H1 (cell line): ENCODE results near the gene SNTG2. TPM values are rescaled to one million over a fixed set of nuclear protein-coding genes. Genes with fewer than 3 reads are reported as not detected.

ENCODE experiments used
- CTCF ChIA-PET: fragments of 300-600 bp; sonication (Branson Sonifier 250); formaldehyde crosslinking; loops from one replicate; lab custom pipeline; 2021; ENCODE audit not compliant: partially characterized antibody; lab: Charles Lee
- POLR2A ChIA-PET: fragments of 300-600 bp; sonication (Branson Sonifier 250); formaldehyde crosslinking; loops from one replicate; lab custom pipeline; 2021; ENCODE audit warnings: inconsistent platforms; ENCODE audit not compliant: partially characterized antibody; lab: Charles Lee
- DNase-seq, 2 experiments: peaks; one replicate each; pipeline versions ENCODE4 v3.0.0 to v3.0.0-alpha.2; 2010 to 2022; ENCODE audit warnings: low spot score in 2 of 2, low read depth in 1 of 2, mixed read lengths in 1 of 2
- FAIRE-seq: peaks from 2 replicates; lab custom pipeline; 2011; peaks lifted over from hg19 to GRCh38; lab: Jason Lieb, UNC
- H2AFZ ChIP-seq: 2 replicates; pipeline ENCODE4 v1.8.1; 2012; ENCODE audit warnings: low read length, inconsistent platforms
- H2AK5ac ChIP-seq: 2 replicates; pipeline ENCODE4 v1.6.1; 2013; ENCODE audit warnings: low read depth, low read length
- H2BK120ac ChIP-seq: replicated peaks from 2 replicates; pipeline ENCODE3; 2013; ENCODE audit warnings: low read depth, low read length, inconsistent platforms
- H2BK12ac ChIP-seq: 2 replicates; pipeline ENCODE4 v1.6.1; 2013; ENCODE audit warnings: low read depth, low read length
- H2BK15ac ChIP-seq: 2 replicates; pipeline ENCODE4 v1.6.1; 2013; ENCODE audit warnings: low read length
- H2BK20ac ChIP-seq: 2 replicates; pipeline ENCODE4 v1.6.1; 2013; ENCODE audit warnings: low read length
- H2BK5ac ChIP-seq: 2 replicates; pipeline ENCODE4 v1.6.1; 2013; ENCODE audit warnings: low read depth, low read length
- H3K14ac ChIP-seq: 2 replicates; pipeline ENCODE4 v1.6.1; 2013; ENCODE audit warnings: inconsistent platforms; ENCODE audit not compliant: insufficient read length
- H3K18ac ChIP-seq: 2 replicates; pipeline ENCODE4 v1.6.1; 2013; ENCODE audit warnings: low read length; ENCODE audit errors: extremely low read depth
- H3K23ac ChIP-seq: 2 replicates; pipeline ENCODE4 v1.6.1; 2013; ENCODE audit warnings: inconsistent platforms; ENCODE audit not compliant: insufficient read length
- H3K23me2 ChIP-seq: 2 replicates; pipeline ENCODE4 v1.6.1; 2013; ENCODE audit warnings: low read depth, low read length
- H3K27ac ChIP-seq: 2 replicates; pipeline ENCODE4 v1.6.1; 2011; ENCODE audit warnings: low read depth, low read length, inconsistent platforms
- H3K27me3 ChIP-seq, 4 experiments: replicated peaks in 1 of 4; 1 replicate in 1 of 4; 2 replicates in 3 of 4; pipeline versions ENCODE4 v1.6.1 to v1.8.1; 2011 to 2013; ENCODE audit warnings: low read length in 3 of 4, mild to moderate bottlenecking in 3 of 4, inconsistent platforms in 2 of 4, mixed read lengths in 2 of 4, moderate library complexity in 1 of 4; ENCODE audit not compliant: control insufficient read depth in 3 of 4, insufficient read depth in 3 of 4; ENCODE audit errors: extremely low read depth in 1 of 4
- H3K36me3 ChIP-seq, 4 experiments: 2 replicates each; pipeline versions ENCODE4 v1.6.1 to v1.8.1; 2011 to 2013; ENCODE audit warnings: mild to moderate bottlenecking in 4 of 4, low read length in 3 of 4, moderate library complexity in 2 of 4, control low read depth in 1 of 4, inconsistent platforms in 1 of 4; ENCODE audit not compliant: insufficient read depth in 4 of 4, control insufficient read depth in 2 of 4
- H3K4ac ChIP-seq: replicated peaks from 2 replicates; pipeline ENCODE3; 2013; ENCODE audit warnings: low read length, low read depth, mixed read lengths, inconsistent platforms; ENCODE audit not compliant: insufficient read length
- H3K4me1 ChIP-seq, 4 experiments: replicated peaks in 1 of 4; 1 replicate in 1 of 4; 2 replicates in 3 of 4; pipeline versions ENCODE4 v1.6.1 to v1.8.1; 2011 to 2013; ENCODE audit warnings: low read length in 3 of 4, inconsistent platforms in 2 of 4, mixed read lengths in 1 of 4; ENCODE audit not compliant: insufficient read depth in 4 of 4, control insufficient read depth in 3 of 4
- H3K4me2 ChIP-seq, 2 experiments: 2 replicates each; pipeline versions ENCODE4 v1.6.1 to v1.8.1; 2011 to 2013; ENCODE audit warnings: low read depth in 2 of 2, low read length in 2 of 2, control low read depth in 1 of 2, inconsistent platforms in 1 of 2, mild to moderate bottlenecking in 1 of 2; ENCODE audit not compliant: insufficient read depth in 1 of 2
- H3K4me3 ChIP-seq, 4 experiments: fragments of 200-600, 300-600 bp in 1 of 4; sonication (generic), shearing (Covaris generic), sonication (Bioruptor Twin) in 1 of 4; 2 replicates each; pipeline versions ENCODE4 v1.5.1 to v1.8.1; 2011 to 2016; ENCODE audit warnings: low read length in 4 of 4, low read depth in 3 of 4, control low read depth in 2 of 4, inconsistent platforms in 2 of 4, mild to moderate bottlenecking in 2 of 4, mixed read lengths in 1 of 4, moderate library complexity in 1 of 4; ENCODE audit not compliant: insufficient read depth in 2 of 4; ENCODE audit errors: extremely low read depth in 1 of 4
- H3K56ac ChIP-seq: replicated peaks from 2 replicates; pipeline ENCODE3; 2013; ENCODE audit warnings: low read depth, mild to moderate bottlenecking, mixed read lengths, low read length, inconsistent platforms; ENCODE audit not compliant: insufficient read length
- H3K79me1 ChIP-seq: 2 replicates; pipeline ENCODE4 v1.6.1; 2013; ENCODE audit warnings: low read depth, low read length, control low read depth
- H3K79me2 ChIP-seq, 2 experiments: 2 replicates each; pipeline versions ENCODE4 v1.6.1 to v1.8.1; 2012 to 2013; ENCODE audit warnings: low read length in 2 of 2, mild to moderate bottlenecking in 2 of 2, inconsistent platforms in 1 of 2; ENCODE audit not compliant: insufficient read depth in 2 of 2, control insufficient read depth in 1 of 2
- H3K9ac ChIP-seq, 4 experiments: replicated peaks in 1 of 4; 1 replicate in 1 of 4; 2 replicates in 3 of 4; pipeline versions ENCODE4 v1.6.1 to v1.8.1; 2011 to 2013; ENCODE audit warnings: low read depth in 3 of 4, low read length in 3 of 4, control low read depth in 2 of 4, mild to moderate bottlenecking in 2 of 4, moderate library complexity in 2 of 4, inconsistent platforms in 1 of 4; ENCODE audit errors: extremely low read depth in 1 of 4
- H3K9me3 ChIP-seq, 2 experiments: 2 replicates each; pipeline versions ENCODE4 v1.6.1 to v1.8.1; 2012 to 2013; ENCODE audit warnings: mild to moderate bottlenecking in 2 of 2, moderate library complexity in 2 of 2, control low read depth in 1 of 2, inconsistent platforms in 1 of 2, low read depth in 1 of 2, low read length in 1 of 2, mixed read lengths in 1 of 2; ENCODE audit not compliant: insufficient read depth in 2 of 2
- H4K20me1 ChIP-seq, 2 experiments: replicated peaks in 1 of 2; 2 replicates each; pipeline versions ENCODE3 to v1.8.1; 2011 to 2013; ENCODE audit warnings: inconsistent platforms in 2 of 2, low read length in 2 of 2, mild to moderate bottlenecking in 1 of 2; ENCODE audit not compliant: insufficient read depth in 2 of 2, control insufficient read depth in 1 of 2
- H4K5ac ChIP-seq: 2 replicates; pipeline ENCODE4 v1.6.1; 2013; ENCODE audit warnings: low read length, low read depth, mixed read lengths, inconsistent platforms; ENCODE audit not compliant: insufficient read length
- H4K8ac ChIP-seq: 2 replicates; pipeline ENCODE4 v1.8.0; 2013; ENCODE audit warnings: mild to moderate bottlenecking, moderate library complexity, low read length, inconsistent platforms; ENCODE audit not compliant: insufficient read depth; ENCODE audit errors: extremely low read depth
- H4K91ac ChIP-seq: replicated peaks from 2 replicates; pipeline ENCODE3; 2013; ENCODE audit warnings: low read length, mixed read lengths, inconsistent platforms; ENCODE audit not compliant: insufficient read length
- BCL11A ChIP-seq, 2 experiments: IDR thresholded peaks; one replicate each; pipeline ENCODE4 v1.6.1; 2011; ENCODE audit warnings: low read depth in 2 of 2, low read length in 2 of 2, mild to moderate bottlenecking in 2 of 2
- CBX5 ChIP-seq: fragments of 300-800, 300-1000 bp; sonication (generic); IDR thresholded peaks from 2 replicates; pipeline ENCODE4 v1.7.1; 2016; ENCODE audit warnings: antibody characterized with exemption, low read length, low read depth
- CHD1 ChIP-seq: IDR thresholded peaks from 2 replicates; pipeline ENCODE4 v1.6.1; 2012; ENCODE audit warnings: low read depth, low read length, improper control_type of control experiment
- CTBP2 ChIP-seq: IDR thresholded peaks from 2 replicates; pipeline ENCODE4 v1.7.0; 2011; ENCODE audit warnings: borderline replicate concordance, mild to moderate bottlenecking, moderate library complexity, mixed read lengths, low read length; ENCODE audit not compliant: insufficient read depth, insufficient read length
- EZH2 ChIP-seq: fragments of 200-600 bp; sonication (generic); IDR thresholded peaks from 2 replicates; pipeline ENCODE4 v1.7.1; 2012; ENCODE audit warnings: low read depth, mild to moderate bottlenecking, moderate library complexity, low read length, inconsistent platforms; ENCODE audit not compliant: severe bottlenecking
- FOSL1 ChIP-seq: IDR thresholded peaks from 2 replicates; pipeline ENCODE4 v1.6.1; 2011; ENCODE audit warnings: mild to moderate bottlenecking, low read depth, low read length, moderate library complexity; ENCODE audit not compliant: insufficient read depth
- HDAC6 ChIP-seq: IDR thresholded peaks from one replicate; pipeline ENCODE4 v1.7.1; 2012; ENCODE audit warnings: low read depth, mild to moderate bottlenecking, inconsistent platforms, low read length, moderate library complexity
- JUN ChIP-seq: IDR thresholded peaks from 2 replicates; pipeline ENCODE4 v1.6.1; 2011; ENCODE audit warnings: low read depth, mild to moderate bottlenecking, improper control_type of control experiment, low read length
- SP2 ChIP-seq: IDR thresholded peaks from 2 replicates; pipeline ENCODE4 v1.6.1; 2012; ENCODE audit warnings: mild to moderate bottlenecking, low read length, inconsistent platforms
- SP4 ChIP-seq: IDR thresholded peaks from 2 replicates; pipeline ENCODE4 v1.6.1; 2012; ENCODE audit warnings: low read length, inconsistent platforms
- SRF ChIP-seq: IDR thresholded peaks from 2 replicates; pipeline ENCODE4 v1.6.1; 2011; ENCODE audit warnings: mild to moderate bottlenecking, low read depth, low read length, moderate library complexity
- SUZ12 ChIP-seq: fragments of 200-600 bp; sonication (generic); IDR thresholded peaks from 2 replicates; pipeline ENCODE4 v1.6.1; 2012; ENCODE audit warnings: mild to moderate bottlenecking, inconsistent platforms, low read length, moderate library complexity, mixed read lengths
- TAF7 ChIP-seq: optimal IDR thresholded peaks from 2 replicates; pipeline ENCODE3; 2011; ENCODE audit warnings: low read depth, mild to moderate bottlenecking, inconsistent platforms, low read length, moderate library complexity, borderline replicate concordance
- WGBS, 2 experiments: shearing (Covaris generic) in 1 of 2; methylation state at CpG; one replicate each; pipeline versions ENCODE4 v1.1.6 to v1.1.7; 2013 to 2015; ENCODE audit warnings: low lambda C conversion rate in 2 of 2, mixed read lengths in 2 of 2, inconsistent platforms in 1 of 2, low coverage in 1 of 2, missing lambda C conversion rate in 1 of 2; ENCODE audit not compliant: insufficient replicate concordance in 2 of 2, insufficient coverage in 1 of 2, insufficient read length in 1 of 2; ENCODE audit errors: extremely low coverage in 1 of 2, missing lambda C conversion rate in 1 of 2; 5-methylcytosine and 5-hydroxymethylcytosine counted together
- polyA plus RNA-seq, 7 experiments: library from polyadenylated mRNA; depleted of rRNA in 3 of 7; stranded (reverse) in 5 of 7; unstranded in 2 of 7; fragments of >200 nt in 5 of 7; fragments of 200-250 nt in 2 of 7; gene quantifications; 1 replicate in 5 of 7; 2 replicates in 1 of 7; 4 replicates in 1 of 7; pipeline versions ENCODE4 v1.2.1 to v1.2.3, GENCODE V29; 2011 to 2013; ENCODE audit warnings: missing spikeins in 2 of 7, mixed read lengths in 2 of 7
- total RNA-seq: library from RNA; stranded (reverse); fragmentation: NEBNext Ultra II Directional; extraction: Animal tissue kit (Norgen Biotek cat#: 25700); gene quantifications from 2 replicates; pipeline ENCODE4 v1.2.1, GENCODE V29; 2021
- TF ChIP-seq, protein P1 (sequence below): IDR thresholded peaks from 2 replicates; pipeline ENCODE4 v1.6.1; 2012; ENCODE audit warnings: inconsistent platforms

SNTG2 gene
- total and polyA plus RNA-seq, 2 of the 8 experiments (the other 6 are each of a cell fraction or from before 2014, with no cell fraction given) = 6.6 to 18.1 TPM

DNA sequence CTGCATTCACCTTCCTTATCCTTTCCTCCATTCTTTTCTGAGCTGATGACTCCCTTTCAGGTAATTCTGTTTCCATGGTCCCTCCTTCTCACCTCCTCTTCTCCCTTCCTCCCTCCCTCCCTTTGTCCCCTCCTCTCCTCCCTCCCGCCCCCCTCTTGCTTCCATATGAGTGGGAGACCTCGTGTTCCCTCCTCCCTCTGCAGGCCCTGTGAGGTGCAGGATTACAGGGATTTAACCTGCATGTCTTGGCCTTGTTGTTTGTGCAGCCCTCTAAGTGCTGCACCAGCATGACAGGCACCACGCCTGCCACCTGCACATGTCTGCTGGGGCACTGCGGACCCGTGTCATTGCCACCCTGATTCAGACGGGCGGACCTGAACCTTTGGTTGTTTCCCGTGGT lies 103.1 kb downstream of the SNTG2 start:
- H2BK15ac ChIP-seq = no peak overlapping the region
- 62% methylated on average over 6 of the region's 8 CpGs; no CpG with 5 or more reads in 1 of the 2 experiments for WGBS, 2 experiments
- no peaks in the 10 kb centered on the region for H3K23me2 ChIP-seq
- no peak overlapping the region for H2AK5ac ChIP-seq
- H3K14ac ChIP-seq = no peak overlapping the region
- no peak overlapping the region for H3K27ac ChIP-seq
- no peak overlapping the region for H3K4me3 ChIP-seq
- POLR2A ChIA-PET = no interaction called here
- H2BK12ac ChIP-seq = no peak overlapping the region
- peaks cover 0 to 43% of the 10 kb centered on the region in 2 experiments; a peak in 2 of 4 replicates for H3K79me2 ChIP-seq
- peaks cover 5 to 8% of the 10 kb centered on the region in 2 experiments; a peak in 2 of 4 replicates for H3K9me3 ChIP-seq
- H3K4me2 ChIP-seq = peak overlapping the region; percentile 40 to 47
- no peak overlapping the region for H4K5ac ChIP-seq
- H3K36me3 ChIP-seq = peaks cover 0 to 3% (median 1%) of the 10 kb centered on the region in 4 experiments; a peak in 2 of 8 replicates
- no peak overlapping the region for H3K4ac ChIP-seq
- no peak overlapping the region for H3K9ac ChIP-seq
- no peak for FAIRE-seq
- H2BK5ac ChIP-seq = no peak overlapping the region
- H4K20me1 ChIP-seq = peaks cover 1 to 10% of the 10 kb centered on the region in 2 experiments
- H3K56ac ChIP-seq = no peak overlapping the region
- H4K8ac ChIP-seq = no peak overlapping the region
- DNase-seq = no peak
- H3K23ac ChIP-seq = no peak overlapping the region
- no peak overlapping the region for H2AFZ ChIP-seq
- H3K79me1 ChIP-seq = peaks cover 2% of the 10 kb centered on the region; the same call in 1 of the 2 replicates
- no peak overlapping the region for H3K18ac ChIP-seq
- H4K91ac ChIP-seq = no peak overlapping the region
- CTCF ChIA-PET = interaction anchor here (0.6 kb wide), 1 partner anchor 32 kb away, joined by 3 read pairs; no protein-coding TSS in a partner anchor
- no peak overlapping the region for H2BK20ac ChIP-seq
- peaks cover 0 to 16% (median 11%) of the 10 kb centered on the region in 4 experiments; a peak in 5 of 7 replicates for H3K4me1 ChIP-seq
- H3K27me3 ChIP-seq = 0 out of 7 replicates have a peak, but pooled peaks cover 0 to 3% (median 0%) of the 10 kb centered on the region in 4 experiments
- no peak overlapping the region for H2BK120ac ChIP-seq
- TF ChIP-seq, protein P1, sequence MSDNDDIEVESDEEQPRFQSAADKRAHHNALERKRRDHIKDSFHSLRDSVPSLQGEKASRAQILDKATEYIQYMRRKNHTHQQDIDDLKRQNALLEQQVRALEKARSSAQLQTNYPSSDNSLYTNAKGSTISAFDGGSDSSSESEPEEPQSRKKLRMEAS = no peak
- no peak for TF ChIP-seq EZH2
- no peak for TF ChIP-seq JUN
- no peak for TF ChIP-seq CBX5
- no peak for TF ChIP-seq CTBP2
- TF ChIP-seq BCL11A (IDR thresholded peaks at IDR 0.05; ENCODE audit: low read depth in 2 of 2, low read length in 2 of 2) = no peak
- TF ChIP-seq TAF7 = no peak
- TF ChIP-seq SP2 = no peak
- no peak for TF ChIP-seq SP4
- no peak for TF ChIP-seq FOSL1
- no peak for TF ChIP-seq SRF
- TF ChIP-seq CHD1 = no peak
- TF ChIP-seq HDAC6 = no peak
- TF ChIP-seq SUZ12 = no peak
